GM23338 (cell line): ENCODE data around the gene TBX1. TPM values are rescaled to one million over a fixed set of nuclear protein-coding genes. Genes with fewer than 3 reads are reported as not detected.
A peak's percentile ranks its signal among the peaks of the same experiment; 100 is the strongest.

Experiments used
- ATAC-seq: fragments of 200-7000 bp; cut with Tn5 transposase; 3 replicates; pipeline ENCODE4 v1.9.1; 2020
- DNase-seq: peaks from one replicate; pipeline ENCODE4 v3.0.0-alpha.2; 2015; ENCODE audit warnings: low spot score
- H2AFZ ChIP-seq: fragments of 200-600 bp; sonication (generic); 2 replicates; pipeline ENCODE4 v1.8.0; 2016; ENCODE audit warnings: antibody characterized with exemption, mild to moderate bottlenecking, moderate library complexity
- H3F3A ChIP-seq: fragments of 200-600 bp; sonication (generic); replicated peaks from 2 replicates; pipeline ENCODE4 v1.8.0; 2017; ENCODE audit warnings: antibody characterized with exemption, mixed run types, low read depth
- H3K27ac ChIP-seq: fragments of 200-600 bp; sonication (generic); 2 replicates; pipeline ENCODE4 v1.6.1; 2016; ENCODE audit warnings: low read depth
- H3K27me3 ChIP-seq: fragments of 200-600 bp; sonication (generic); 2 replicates; pipeline ENCODE4 v1.8.0; 2016; ENCODE audit warnings: mild to moderate bottlenecking, mixed run types, moderate library complexity; ENCODE audit not compliant: insufficient read depth
- H3K36me3 ChIP-seq: fragments of 200-600 bp; sonication (generic); 2 replicates; pipeline ENCODE4 v1.8.0; 2016; ENCODE audit warnings: mild to moderate bottlenecking; ENCODE audit not compliant: insufficient read depth
- H3K4me1 ChIP-seq: fragments of 200-600 bp; sonication (generic); 2 replicates; pipeline ENCODE4 v1.8.0; 2016; ENCODE audit warnings: mild to moderate bottlenecking, moderate library complexity; ENCODE audit not compliant: insufficient read depth
- H3K4me2 ChIP-seq: fragments of 200-600 bp; sonication (generic); 2 replicates; pipeline ENCODE4 v1.7.1; 2017; ENCODE audit warnings: mixed run types
- H3K4me3 ChIP-seq: fragments of 200-600 bp; sonication (generic); 2 replicates; pipeline ENCODE4 v1.6.1; 2016; ENCODE audit warnings: mixed run types
- H3K79me2 ChIP-seq: fragments of 200-600 bp; sonication (generic); replicated peaks from 2 replicates; pipeline ENCODE4 v1.8.0; 2017; ENCODE audit warnings: mild to moderate bottlenecking; ENCODE audit not compliant: insufficient read depth
- H3K9me2 ChIP-seq: fragments of 200-600 bp; sonication (generic); 2 replicates; pipeline ENCODE4 v1.8.0; 2017; ENCODE audit not compliant: insufficient read depth
- H4K20me1 ChIP-seq: fragments of 200-600 bp; sonication (generic); replicated peaks from 2 replicates; pipeline ENCODE4 v1.8.0; 2017; ENCODE audit warnings: mild to moderate bottlenecking; ENCODE audit not compliant: insufficient read depth
- H3K27ac Mint-ChIP-seq: 2 replicates; pipeline ENCODE4 v1.8.0; 2020; ENCODE audit warnings: inconsistent platforms, mild to moderate bottlenecking, moderate library complexity, mixed read lengths
- H3K27me3 Mint-ChIP-seq: 3 replicates; pipeline ENCODE4 v1.8.0; 2022; ENCODE audit warnings: low read depth, mild to moderate bottlenecking, moderate library complexity, mixed read lengths, inconsistent platforms; ENCODE audit not compliant: insufficient read depth, poor library complexity
- H3K36me3 Mint-ChIP-seq: 3 replicates; pipeline ENCODE4 v1.8.0; 2021; ENCODE audit warnings: low read depth, mild to moderate bottlenecking, inconsistent platforms, moderate library complexity, mixed read lengths
- H3K4me1 Mint-ChIP-seq: 3 replicates; pipeline ENCODE4 v1.8.0; 2020; ENCODE audit warnings: mild to moderate bottlenecking, inconsistent platforms, mixed read lengths
- H3K4me3 Mint-ChIP-seq: 3 replicates; pipeline ENCODE4 v1.8.0; 2021; ENCODE audit warnings: moderate library complexity, mild to moderate bottlenecking, inconsistent platforms, mixed read lengths
- H3K9me3 Mint-ChIP-seq: 3 replicates; pipeline ENCODE4 v1.8.0; 2020; ENCODE audit warnings: moderate library complexity, mild to moderate bottlenecking, inconsistent platforms, mixed read lengths
- CREB1 ChIP-seq: fragments of 250-450 bp; sonication (Bioruptor Pico); IDR thresholded peaks from 2 replicates; pipeline ENCODE4 v1.5.0; 2020; ENCODE audit warnings: low read depth, mild to moderate bottlenecking, moderate library complexity
- CTCF ChIP-seq, 2 experiments: fragments of 200-600 bp in 1 of 2; sonication (generic) in 1 of 2; conservative IDR thresholded peaks; 2 replicates each; pipeline versions ENCODE4 v1.5.1 to v1.6.1; 2016 to 2017; ENCODE audit warnings: antibody characterized with exemption in 2 of 2, low read depth in 2 of 2, mild to moderate bottlenecking in 2 of 2, moderate library complexity in 1 of 2
- JUNB ChIP-seq: IDR thresholded peaks from one replicate; pipeline ENCODE4 v1.6.1; 2016; ENCODE audit warnings: antibody characterized with exemption; ENCODE audit not compliant: unreplicated experiment
- NANOG ChIP-seq: IDR thresholded peaks from 2 replicates; pipeline ENCODE4 v1.6.1; 2016; ENCODE audit warnings: antibody characterized with exemption, borderline replicate concordance
- POLR2AphosphoS5 ChIP-seq: IDR thresholded peaks from 2 replicates; pipeline ENCODE4 v1.6.1; 2016; ENCODE audit warnings: antibody characterized with exemption, low read depth
- REST ChIP-seq: IDR thresholded peaks from one replicate; pipeline ENCODE4 v1.6.1; 2018; ENCODE audit warnings: antibody characterized with exemption; ENCODE audit not compliant: unreplicated experiment
- STAT1 ChIP-seq: IDR thresholded peaks from one replicate; pipeline ENCODE4 v1.6.1; 2016; ENCODE audit warnings: antibody characterized with exemption; ENCODE audit not compliant: unreplicated experiment
- ZNF114 ChIP-seq: fragments of 250-450 bp; sonication (Bioruptor Pico); IDR thresholded peaks from 2 replicates; pipeline ENCODE4 v1.5.0; 2020; ENCODE audit warnings: mild to moderate bottlenecking, moderate library complexity
- ZNF331 ChIP-seq: fragments of 250-450 bp; sonication (Bioruptor Pico); IDR thresholded peaks from 2 replicates; pipeline ENCODE4 v1.5.0; 2020; ENCODE audit warnings: low read depth, mild to moderate bottlenecking, moderate library complexity
- polyA plus RNA-seq: library from polyadenylated mRNA; unstranded; fragments of >200 nt; fragmentation: Nextera tagmentation; extraction: Ambion mirVana; gene quantifications from 2 replicates; pipeline ENCODE4 v1.2.1, GENCODE V29; 2016
- total RNA-seq: library from RNA; depleted of rRNA; stranded (reverse); fragments of >200 nt; shearing (Covaris generic); gene quantifications from 2 replicates; pipeline ENCODE4 v1.2.3, GENCODE V29; 2014

The TBX1 gene
- total and polyA plus RNA-seq, 2 experiments from 2014 or later: 0.19 to 0.66 TPM

- TF ChIP-seq REST (no peak), NANOG (no peak), JUNB (no peak), POLR2AphosphoS5 (no peak), STAT1 (no peak), ZNF331 (CRISPR knock-in tag) (no peak)
Observed at GRCh38 chr22:19713245-19713644, 47.3 kb upstream of the TBX1 start (continued).

- Histone ChIP-seq H3F3A (no peaks in the 10 kb centered on the region), H2AFZ (peak overlapping the region; percentile 87; the same call in 1 of the 2 replicates), H3K27me3 (peaks cover 54% of the 10 kb centered on the region), H3K4me2 (peak overlapping the region; percentile 74), H3K36me3 (no peaks in the 10 kb centered on the region), H3K4me3 (peak overlapping the region; percentile 55; the same call in 1 of the 2 replicates), H3K79me2 (no peaks in the 10 kb centered on the region), H3K27ac (no peak overlapping the region), H3K4me1 (peaks cover 4% of the 10 kb centered on the region; the same call in 1 of the 2 replicates), H4K20me1 (no peaks in the 10 kb centered on the region), H3K9me2 (no peaks in the 10 kb centered on the region)
- ATAC-seq: peak; percentile 18
- Mint-ChIP-seq H3K4me1 (peaks cover 8% of the 10 kb centered on the region), H3K9me3 (no peaks in the 10 kb centered on the region), H3K27ac (no peak overlapping the region), H3K27me3 (peaks cover 43% of the 10 kb centered on the region), H3K36me3 (no peaks in the 10 kb centered on the region), H3K4me3 (peak overlapping the region; percentile 64)
- TF ChIP-seq POLR2AphosphoS5 (no peak), ZNF114 (CRISPR knock-in tag) (no peak), JUNB (no peak), CTCF (conservative IDR thresholded peaks at IDR 0.05; ENCODE audit: low read depth in 2 of 2) (no peak), CREB1 (CRISPR knock-in tag) (no peak), ZNF331 (CRISPR knock-in tag) (no peak), NANOG (no peak)
- DNase-seq: peak; percentile 60
Observed at GRCh38 chr22:19713650-19714311, 46.8 kb upstream of the TBX1 start.
